RKO (cell line): ENCODE results near the gene DDX25.
A peak's percentile ranks its signal among the peaks of the same experiment; 100 is the strongest.
"Not testable (repeated sequence)": the region's sequence is repeated elsewhere in the genome, so short reads cannot be mapped to it uniquely, and the experiment has no call there.

Source experiments
- DNase-seq: peaks from one replicate; pipeline ENCODE4 v3.0.0-alpha.2; 2016; ENCODE audit warnings: low spot score

DDX25 gene

DNA sequence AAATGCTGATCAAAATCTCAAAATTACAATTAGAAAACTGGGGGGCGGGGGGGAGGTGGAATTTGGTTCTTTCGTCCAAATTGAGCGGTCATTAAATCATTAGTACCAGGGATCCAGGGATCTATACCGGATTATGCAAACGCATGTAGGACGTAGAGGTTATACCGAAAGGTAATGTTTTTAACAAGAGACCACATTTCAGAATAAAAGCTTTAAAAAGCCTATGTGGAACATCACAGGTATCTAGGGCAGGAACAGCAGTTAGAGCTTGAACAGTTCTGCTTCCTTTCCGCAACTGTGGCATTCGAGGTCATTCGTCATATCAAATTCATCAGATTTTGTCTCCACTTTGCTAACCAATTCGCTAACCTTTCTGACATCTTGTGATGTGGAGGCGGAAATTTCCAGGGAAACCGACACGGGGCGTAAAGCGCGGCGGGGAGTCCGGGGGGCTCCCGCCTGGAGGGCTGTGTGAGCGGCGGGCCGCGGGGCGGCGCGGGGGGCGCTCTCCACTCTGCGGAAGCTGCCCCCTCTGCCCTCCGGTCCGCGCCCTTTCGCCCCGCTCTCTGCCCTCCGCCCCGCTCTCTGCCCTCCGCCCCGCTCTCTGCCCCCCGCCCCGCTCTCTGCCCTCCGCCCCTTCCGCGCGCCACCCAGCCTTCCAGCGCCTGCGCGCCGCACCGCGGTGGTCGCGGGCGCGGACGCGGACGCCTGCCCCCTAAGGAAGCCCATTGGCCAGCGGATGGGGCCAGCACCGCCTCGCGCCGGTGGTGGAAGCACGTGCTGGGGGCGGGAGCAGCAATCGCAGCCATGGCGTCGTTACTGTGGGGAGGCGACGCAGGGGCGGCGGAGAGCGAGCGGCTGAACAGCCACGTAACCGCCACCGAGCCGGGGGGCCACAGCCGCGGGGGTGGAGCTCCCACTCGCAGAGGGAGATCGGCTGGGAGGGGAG, at the start of gene DDX25:
DDX25 (plus strand) TSS at position 798 of the 949 bp plus-strand sequence; CDS start at position 808, 10 bp downstream.
- DNase-seq = no peak

DNA sequence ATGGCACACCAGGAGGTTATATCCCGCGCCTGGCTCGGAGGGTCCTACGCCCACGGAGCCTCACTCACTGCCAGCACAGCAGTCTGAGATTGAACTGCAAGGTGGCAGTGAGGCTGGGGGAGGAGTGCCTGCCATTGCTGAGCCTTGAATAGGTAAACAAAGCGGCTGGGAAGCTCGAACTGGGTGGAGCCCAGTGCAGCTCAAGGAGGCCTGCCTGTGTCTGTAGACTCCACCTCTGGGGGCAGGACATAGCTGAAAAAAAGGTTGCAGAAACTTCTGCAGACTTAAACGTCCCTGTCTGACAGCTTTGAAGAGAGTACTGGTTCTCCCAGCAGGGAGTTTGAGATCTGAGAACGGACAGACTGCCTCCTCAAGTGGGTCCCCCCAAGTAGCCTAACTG, 46.6 kb upstream of the DDX25 start:
- not testable (repeated sequence) for DNase-seq

DNA sequence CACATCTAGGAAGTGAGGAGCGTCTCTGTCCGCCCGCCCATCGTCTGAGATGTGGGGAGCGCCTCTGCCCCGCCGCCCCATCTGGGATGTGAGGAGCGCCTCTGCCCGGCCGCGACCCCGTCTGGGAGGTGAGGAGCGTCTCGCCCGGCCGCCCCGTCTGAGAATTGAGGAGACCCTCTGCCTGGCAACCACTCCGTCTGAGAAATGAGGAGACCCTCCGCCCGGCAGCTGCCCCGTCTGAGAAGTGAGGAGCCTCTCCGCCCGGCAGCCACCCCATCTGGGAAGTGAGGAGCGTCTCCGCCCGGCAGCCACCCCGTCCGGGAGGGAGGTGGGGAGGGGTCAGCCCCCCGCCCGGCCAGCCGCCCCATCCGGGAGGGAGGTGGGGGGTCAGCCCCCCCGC, 41.5 kb upstream of the DDX25 start:
- DNase-seq = not testable (repeated sequence)

- not testable (repeated sequence) for DNase-seq
Measured at GRCh38 chr11:125865354-125865753, 39.0 kb upstream of the DDX25 start.

- DNase-seq = no peak
Measured at GRCh38 chr11:125869521-125869920, 34.8 kb upstream of the DDX25 start.

- DNase-seq = no peak
Measured at GRCh38 chr11:125871391-125872137, 32.7 kb upstream of the DDX25 start.

DNA sequence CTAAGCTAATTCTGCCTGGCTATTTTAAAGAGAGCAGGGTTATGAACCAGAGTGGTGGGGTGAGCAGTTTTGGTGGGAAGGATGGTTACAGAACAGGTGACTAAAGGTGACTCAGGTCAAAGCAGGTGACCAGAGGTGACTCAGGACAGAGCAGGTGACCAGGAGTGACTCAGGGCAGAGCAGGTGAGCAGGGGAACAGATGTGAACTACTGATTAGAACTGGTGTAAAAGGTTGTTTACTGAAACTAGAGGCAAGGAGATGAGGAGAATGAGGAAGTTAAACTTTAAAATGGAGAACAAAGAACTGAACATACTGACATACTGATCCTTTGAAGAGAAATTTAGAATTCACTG, 32.2 kb upstream of the DDX25 start:
- DNase-seq = peak; percentile 19

DNA sequence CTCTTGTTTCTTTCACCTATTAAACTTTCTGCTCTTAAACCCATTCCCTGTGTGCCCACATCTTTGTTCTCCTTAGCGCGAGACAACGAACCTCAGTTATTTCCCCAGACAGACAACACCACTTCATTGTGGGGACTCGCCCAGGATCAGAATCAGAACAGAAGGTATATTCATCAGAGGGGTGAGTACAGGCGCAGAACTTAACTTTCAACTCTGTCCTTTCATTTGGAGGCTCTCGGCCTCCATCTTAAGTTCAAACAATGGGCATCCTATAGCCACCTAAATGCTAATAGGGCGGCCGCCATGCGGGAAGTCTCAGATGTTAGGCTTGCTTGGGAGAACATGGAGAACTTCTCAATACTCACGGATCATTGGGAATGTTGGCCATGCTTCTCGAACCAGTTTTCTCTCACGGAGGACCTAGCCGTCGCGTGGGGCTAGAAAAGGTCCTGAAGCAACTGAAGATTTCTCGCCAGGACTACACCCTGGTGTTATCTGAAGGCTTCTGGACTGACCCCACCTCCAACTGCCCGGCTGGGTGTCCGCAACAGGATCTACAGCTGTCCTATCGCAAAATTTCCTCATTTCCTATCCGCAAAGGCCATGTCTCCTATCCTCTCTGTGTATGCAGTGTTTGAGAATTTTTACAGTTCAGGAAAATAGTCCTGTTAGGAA, 30.3 kb upstream of the DDX25 start:
- DNase-seq = no peak

DNA sequence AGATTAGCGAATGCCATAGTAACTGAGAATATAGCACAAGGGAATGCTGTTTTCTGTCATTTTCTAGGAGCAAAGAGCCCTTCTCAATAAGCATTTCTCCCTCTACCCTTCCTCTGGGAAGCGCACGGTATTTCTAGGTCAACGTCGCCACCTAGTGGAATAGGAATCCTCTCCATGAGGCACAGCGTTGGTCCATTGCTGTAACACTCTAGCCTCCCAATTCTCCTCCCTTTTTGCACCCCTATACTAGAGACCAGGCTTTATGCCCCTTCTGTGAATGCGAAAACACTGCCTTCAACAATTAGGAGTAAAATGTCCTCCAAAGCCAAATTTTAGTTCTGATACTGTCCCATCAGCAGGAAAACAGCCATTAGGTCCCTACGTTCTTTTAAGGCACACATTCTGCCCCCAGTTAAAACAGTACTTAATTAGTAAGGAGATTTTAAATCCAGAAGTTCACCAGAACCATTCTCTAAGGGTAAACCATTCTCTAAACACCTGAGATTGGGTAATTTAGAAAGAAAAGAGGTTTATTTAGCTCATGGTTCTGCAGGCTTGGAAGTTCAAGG, 29.7 kb upstream of the DDX25 start:
- peak; percentile 71 for DNase-seq

DNA sequence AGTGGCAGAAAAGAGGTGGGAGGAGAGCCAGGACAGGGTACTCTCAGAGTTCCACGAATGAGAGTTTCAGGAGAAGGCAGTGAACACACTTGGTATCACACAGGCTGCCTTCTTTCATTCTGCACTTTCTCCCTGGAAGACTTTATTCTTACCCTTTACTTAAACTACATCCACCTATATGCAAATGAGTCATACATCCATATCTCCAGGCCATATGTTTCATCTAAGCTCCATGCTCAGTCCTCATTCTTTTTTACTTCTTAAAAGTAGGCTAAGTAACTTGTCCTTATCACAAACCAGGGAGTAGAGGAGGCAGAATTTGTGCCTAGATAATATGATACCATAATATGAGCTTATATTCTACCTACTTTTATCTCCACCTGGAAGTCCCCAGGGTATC, 23.0 kb upstream of the DDX25 start:
- DNase-seq = no peak

DNA sequence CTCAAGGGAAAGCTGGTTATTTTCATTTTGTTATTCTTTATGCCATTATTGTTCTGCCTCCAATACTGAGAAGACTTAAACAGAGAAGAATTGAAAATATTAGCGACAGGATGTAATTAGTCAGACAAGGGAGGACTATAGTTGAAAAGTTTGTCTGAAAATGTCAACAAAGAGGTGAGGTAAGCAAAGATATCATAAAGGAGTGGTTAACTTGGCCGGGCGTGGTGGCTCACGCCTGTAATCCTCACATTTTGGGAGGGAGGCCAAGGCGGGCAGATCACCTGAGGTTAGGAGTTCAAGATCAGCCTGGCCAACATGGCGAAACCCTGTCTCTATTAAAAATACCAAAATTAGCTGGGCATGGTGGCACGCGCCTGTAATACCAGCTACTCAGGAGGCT, 20.9 kb upstream of the DDX25 start:
- DNase-seq = no peak

- DNase-seq = no peak
Measured at GRCh38 chr11:125886997-125887372, 17.3 kb upstream of the DDX25 start.

- peak; percentile 86 for DNase-seq
Measured at GRCh38 chr11:125887373-125888324, 16.7 kb upstream of the DDX25 start, which contains the start of gene HYLS1. Gene HYLS1 (plus strand): TSS chr11:125887668. CDS start chr11:125899369, 11,701 bp downstream.

DNA sequence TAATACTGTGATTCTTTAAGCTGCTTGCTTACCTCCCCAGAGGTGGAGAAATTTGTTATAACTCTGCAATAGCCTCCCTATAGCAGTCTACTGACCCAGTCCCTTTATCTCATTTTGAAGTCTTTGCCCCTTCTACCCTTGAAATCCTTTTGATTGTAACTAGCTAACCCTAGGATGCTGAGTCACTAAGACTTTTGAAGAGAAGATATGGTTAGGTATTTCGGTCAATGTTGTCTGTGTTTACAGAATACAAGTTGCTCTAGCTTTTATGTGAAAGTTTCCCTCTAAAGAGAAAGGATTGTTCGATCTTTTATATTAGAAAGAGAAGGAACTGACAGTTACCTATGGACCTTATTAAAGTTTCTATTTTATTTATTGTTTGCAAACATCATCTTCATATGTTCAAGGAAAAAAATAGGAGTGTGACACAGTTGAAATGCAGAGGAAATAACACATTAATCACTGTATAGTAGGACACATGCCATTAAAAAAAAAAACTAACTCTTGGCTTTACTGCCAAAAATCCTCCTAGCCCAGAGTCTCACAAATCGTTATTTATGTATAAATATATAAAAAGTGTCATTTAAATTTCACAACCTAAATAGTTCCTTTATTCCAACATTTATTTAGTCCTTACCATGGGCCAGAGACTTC, 13.7 kb upstream of the DDX25 start:
- DNase-seq = no peak

DNA sequence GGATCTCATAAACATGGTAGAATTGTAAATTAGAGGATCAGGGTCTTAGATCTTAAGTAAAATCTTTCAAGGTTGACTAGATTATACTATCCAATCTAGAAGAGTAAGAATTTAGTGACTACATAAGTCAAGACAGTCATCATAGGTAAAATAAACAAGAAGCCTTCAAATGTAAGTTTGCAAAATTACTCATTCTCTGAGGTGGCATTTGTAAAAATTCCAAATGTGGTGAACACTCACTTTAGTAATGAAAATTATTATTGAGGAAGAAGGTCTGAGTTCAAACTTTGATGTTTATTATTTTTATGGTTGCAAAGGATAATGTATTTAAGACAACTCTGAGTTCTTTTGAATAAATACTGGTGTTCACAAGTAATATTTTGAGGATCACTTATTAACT, 12.2 kb upstream of the DDX25 start:
- no peak for DNase-seq

DNA sequence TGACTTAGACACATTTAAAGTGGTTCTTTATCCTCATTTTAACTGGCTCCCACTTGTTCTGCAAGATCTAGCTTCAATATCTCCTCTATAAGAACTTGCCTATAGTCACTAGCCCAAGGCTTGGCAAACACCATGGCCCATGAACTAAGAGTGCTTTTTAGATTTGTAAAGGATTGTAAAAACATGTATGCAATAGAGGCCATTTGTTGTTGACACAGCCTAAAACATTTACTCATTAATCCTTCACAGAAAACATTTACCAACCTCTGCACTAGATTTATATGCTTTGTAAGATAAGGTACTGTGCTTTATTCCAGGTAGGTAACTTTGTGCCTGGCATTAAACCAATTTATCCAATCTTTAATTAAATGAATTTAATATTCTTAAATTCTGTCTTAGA, 11.3 kb upstream of the DDX25 start:
- DNase-seq = no peak

GRCh38 chr11:125901872-125902271, 2.4 kb upstream of the DDX25 start:
- no peak for DNase-seq

DNA sequence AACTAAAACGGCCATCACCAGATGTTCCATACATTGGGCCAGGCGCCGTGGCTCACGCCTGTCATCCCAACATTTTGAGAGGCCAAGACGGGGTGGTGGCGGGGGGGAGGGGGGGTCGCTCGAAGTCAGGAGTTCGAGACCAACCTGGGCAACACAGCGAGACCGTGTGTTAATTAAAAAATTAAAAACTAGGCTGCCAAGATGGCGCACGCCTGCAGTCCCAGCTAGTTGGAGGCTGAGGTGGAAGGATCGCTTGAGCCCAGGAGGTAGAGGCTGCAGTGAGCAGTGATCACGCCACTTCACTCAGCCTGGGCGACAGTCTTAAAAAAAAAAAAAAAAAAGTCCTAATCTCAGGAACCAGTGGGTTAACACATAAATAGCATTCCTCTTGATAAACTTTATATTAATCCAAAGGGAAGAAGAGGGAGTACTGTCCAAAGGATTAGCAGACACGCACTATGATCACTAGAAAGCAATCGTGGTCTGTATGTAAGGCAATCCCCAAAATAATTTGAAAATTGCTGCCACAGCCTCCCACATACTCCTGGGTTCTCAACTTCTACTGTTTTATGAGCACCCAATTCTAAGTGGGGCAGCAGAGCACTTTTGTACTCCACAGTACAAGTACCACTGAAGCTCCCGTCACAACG, 1.9 kb upstream of the DDX25 start:
- peak; percentile 21 for DNase-seq

- peak; percentile 89 for DNase-seq
Measured at GRCh38 chr11:125902927-125903710, 1.2 kb upstream of the DDX25 start, which contains the start of gene PUS3. Gene PUS3 (minus strand): TSS chr11:125903206. CDS start chr11:125896284, 6,922 bp downstream.
